Prostate gland (tissue), 2 donors: ENCODE measurements around the gene EIF2B2.

Experiments
- CTCF ChIP-seq, 4 experiments: fragments of 200-600 bp in 2 of 4; fragments of 450-650 bp in 2 of 4; sonication (generic) in 2 of 4; IDR thresholded peaks; 1 replicate in 3 of 4; 2 replicates in 1 of 4; pipeline ENCODE4 v1.5.1; 2016 to 2019; ENCODE audit warnings: antibody characterized with exemption in 4 of 4, mild to moderate bottlenecking in 2 of 4, moderate library complexity in 2 of 4
- POLR2A ChIP-seq: fragments of 450-650 bp; IDR thresholded peaks from one replicate; pipeline ENCODE4 v1.6.1; 2016; ENCODE audit warnings: antibody characterized with exemption, mild to moderate bottlenecking

- no peak for TF ChIP-seq POLR2A
- no peak for TF ChIP-seq CTCF (IDR thresholded peaks at IDR 0.05)
Observed at GRCh38 chr14:74984236-74985027, 18.3 kb upstream of the EIF2B2 start.
